Left ventricle myocardium inferior (tissue), 1 donor: Measurements from ENCODE around the gene PRXL2A. TPM values are rescaled to one million over a fixed set of nuclear protein-coding genes. Genes with fewer than 3 reads are reported as not detected.

Experiments used
- DNase-seq: peaks from one replicate; pipeline ENCODE4 v3.0.0-alpha.2; 2020
- H3K27ac ChIP-seq: fragments of 200-600 bp; replicated peaks from 2 replicates; pipeline ENCODE4 v1.8.0; 2021
- H3K27me3 ChIP-seq: fragments of 200-600 bp; 2 replicates; pipeline ENCODE4 v1.8.0; 2021; ENCODE audit warnings: low read depth
- H3K36me3 ChIP-seq: fragments of 200-600 bp; 2 replicates; pipeline ENCODE4 v1.8.0; 2021
- H3K4me1 ChIP-seq: fragments of 200-600 bp; 2 replicates; pipeline ENCODE4 v1.8.0; 2021
- H3K4me3 ChIP-seq: fragments of 200-600 bp; 2 replicates; pipeline ENCODE4 v1.8.0; 2021; ENCODE audit warnings: mild to moderate bottlenecking, moderate library complexity
- H3K9me3 ChIP-seq: fragments of 200-600 bp; replicated peaks from 2 replicates; pipeline ENCODE4 v1.8.0; 2021
- CTCF ChIP-seq: fragments of 200-600 bp; IDR thresholded peaks from 2 replicates; pipeline ENCODE4 v1.8.0; 2021; ENCODE audit warnings: antibody characterized with exemption, mild to moderate bottlenecking, borderline replicate concordance
- intact Hi-C: fragments of 100-400 bp; cut with micrococcal nuclease; formaldehyde crosslinking; loops from one replicate; pipeline ENCODE4 v1.11.0; 2022
- total RNA-seq: library from RNA; stranded (reverse); fragmentation: NEBNext Ultra II Directional; extraction: Animal tissue kit (Norgen Biotek cat#: 25700); gene quantifications from one replicate; pipeline ENCODE4 v1.2.1, GENCODE V29; 2021
- donor health status: DM: no; HTN: yes; CAD: no; lungs with severe emphysema.

PRXL2A gene
- total RNA-seq, 1 donor from 2014 or later: 101 TPM

- peaks cover 39% of the 10 kb centered on the region for H3K4me1 ChIP-seq
- no peak overlapping the region for H3K27ac ChIP-seq
- no peaks in the 10 kb centered on the region for H3K9me3 ChIP-seq
- TF ChIP-seq CTCF: no peak
- intact Hi-C loops: no loop called here
- DNase-seq: no peak
- H3K4me3 ChIP-seq: no peak overlapping the region
- peaks cover 64% of the 10 kb centered on the region for H3K36me3 ChIP-seq
- no peaks in the 10 kb centered on the region for H3K27me3 ChIP-seq
These were observed 13.6 kb downstream of the PRXL2A start for GRCh38 chr10:80421707-80422536.

- intact Hi-C loops: no loop called here
- no peak for DNase-seq
- Histone ChIP-seq H3K36me3 (peaks cover 92% of the 10 kb centered on the region), H3K4me3 (no peak overlapping the region), H3K27ac (no peak overlapping the region), H3K9me3 (no peaks in the 10 kb centered on the region), H3K4me1 (peaks cover 6% of the 10 kb centered on the region), H3K27me3 (no peaks in the 10 kb centered on the region)
- no peak for TF ChIP-seq CTCF
These were observed 17.6 kb downstream of the PRXL2A start for GRCh38 chr10:80425901-80426300.

- Histone ChIP-seq H3K27me3 (no peaks in the 10 kb centered on the region), H3K27ac (no peak overlapping the region), H3K9me3 (no peaks in the 10 kb centered on the region), H3K4me3 (no peak overlapping the region), H3K36me3 (peaks cover 90% of the 10 kb centered on the region), H3K4me1 (no peaks in the 10 kb centered on the region)
- no peak for DNase-seq
- no peak for TF ChIP-seq CTCF
- intact Hi-C loops: no loop called here
These were observed 19.2 kb downstream of the PRXL2A start for GRCh38 chr10:80427541-80427940.

DNA sequence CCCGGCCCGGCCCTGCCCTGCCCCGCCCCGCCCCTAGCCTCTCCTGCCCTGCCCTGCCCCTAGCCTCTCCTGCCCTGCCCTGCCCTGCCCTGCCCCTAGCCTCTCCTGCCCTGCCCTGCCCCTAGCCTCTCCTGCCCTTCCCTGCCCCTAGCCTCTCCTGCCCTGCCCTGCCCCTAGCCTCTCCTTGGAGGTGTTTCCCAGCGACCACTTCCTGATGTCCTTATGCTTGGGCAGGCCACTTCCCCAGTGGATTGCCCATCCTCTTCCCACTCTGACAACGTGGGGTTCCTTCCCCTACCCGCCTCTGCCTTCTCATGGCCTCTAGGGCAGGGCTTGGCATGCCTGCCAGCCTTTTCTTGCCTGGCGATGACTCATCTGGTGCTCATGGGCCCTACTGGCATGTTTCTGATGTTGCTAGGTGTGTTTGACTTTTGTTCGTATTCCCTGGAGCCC is 21.2 kb downstream of the PRXL2A start:
- Histone ChIP-seq H3K36me3 (peaks cover 83% of the 10 kb centered on the region), H3K4me1 (no peaks in the 10 kb centered on the region), H3K27me3 (no peaks in the 10 kb centered on the region), H3K4me3 (no peak overlapping the region), H3K27ac (no peak overlapping the region), H3K9me3 (no peaks in the 10 kb centered on the region)
- no peak for DNase-seq
- no peak for TF ChIP-seq CTCF
- intact Hi-C loops: no loop called here

DNA sequence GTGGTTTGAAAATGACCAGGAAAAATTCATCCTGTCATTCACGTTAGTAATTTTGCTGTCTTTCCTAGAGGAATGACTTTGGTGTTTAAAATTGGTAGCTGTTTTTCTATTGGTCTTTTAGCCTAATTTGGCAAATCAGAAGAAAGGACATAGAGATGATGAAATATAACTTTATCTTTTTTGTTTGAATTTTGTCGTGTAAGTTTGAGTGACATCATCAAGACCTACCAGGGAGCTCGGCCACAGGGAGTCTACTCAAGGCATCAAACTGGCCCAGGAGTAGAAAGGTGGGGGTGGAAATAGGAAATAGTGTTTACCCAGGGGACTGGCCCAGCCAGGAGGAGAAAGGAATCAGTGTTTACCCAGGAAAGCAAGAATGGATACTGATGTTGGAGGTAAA is 24.8 kb downstream of the PRXL2A start:
- DNase-seq: no peak
- Histone ChIP-seq H3K4me1 (no peaks in the 10 kb centered on the region), H3K4me3 (no peak overlapping the region), H3K36me3 (peaks cover 48% of the 10 kb centered on the region), H3K27ac (no peak overlapping the region), H3K27me3 (no peaks in the 10 kb centered on the region), H3K9me3 (no peaks in the 10 kb centered on the region)
- no peak for TF ChIP-seq CTCF
- intact Hi-C loops: no loop called here
